PFSK-1 (cell line): ENCODE measurements around the gene STIM1.

Experiments used
- FOXP2 ChIP-seq: optimal IDR thresholded peaks from 2 replicates; pipeline ENCODE3; 2011; ENCODE audit warnings: borderline replicate concordance, control low read depth, inconsistent platforms; ENCODE audit not compliant: insufficient read depth; ENCODE audit errors: extremely low read length, extremely low read depth
- POLR2AphosphoS5 ChIP-seq: IDR thresholded peaks from 2 replicates; pipeline ENCODE4 v1.6.1; 2012; ENCODE audit warnings: low read depth, mild to moderate bottlenecking, control low read depth, low read length, moderate library complexity
- REST ChIP-seq, 2 experiments: IDR thresholded peaks; 2 replicates each; pipeline versions ENCODE4 v1.6.1 to v1.8.0; 2011 to 2012; ENCODE audit warnings: low read depth in 2 of 2, low read length in 2 of 2, control low read depth in 1 of 2, inconsistent platforms in 1 of 2, mild to moderate bottlenecking in 1 of 2, moderate library complexity in 1 of 2; ENCODE audit not compliant: insufficient read depth in 1 of 2
- SIN3A ChIP-seq: IDR thresholded peaks from 2 replicates; pipeline ENCODE4 v1.6.1; 2012; ENCODE audit warnings: mild to moderate bottlenecking, low read length, moderate library complexity, borderline replicate concordance; ENCODE audit not compliant: insufficient read depth
- TAF1 ChIP-seq: IDR thresholded peaks from 2 replicates; pipeline ENCODE4 v1.6.1; 2012; ENCODE audit warnings: low read length, control low read depth, borderline replicate concordance; ENCODE audit not compliant: insufficient read depth

Gene STIM1

DNA sequence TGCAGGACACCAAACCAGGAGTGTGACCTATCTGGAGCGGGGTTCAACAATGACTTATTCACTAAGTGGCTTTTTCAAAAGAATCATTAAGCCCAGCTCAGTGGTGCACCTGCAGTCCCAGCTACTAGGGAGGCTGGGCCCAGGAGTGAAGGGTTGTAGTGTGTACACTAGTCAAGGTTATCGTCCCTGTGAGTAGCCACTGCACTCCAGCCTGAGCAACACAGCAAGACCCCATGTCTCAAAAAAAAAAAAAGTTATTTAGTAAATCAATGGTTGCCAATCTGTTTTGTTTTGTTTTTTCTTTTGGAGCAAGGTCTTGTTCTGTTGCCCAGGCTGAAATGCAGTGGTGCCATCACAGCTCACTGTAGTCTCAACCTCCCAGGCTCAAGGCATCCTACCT lies 22.6 kb upstream of the STIM1 start:
- TF ChIP-seq FOXP2: no peak
- no peak for TF ChIP-seq POLR2AphosphoS5
- TF ChIP-seq REST (IDR thresholded peaks at IDR 0.05; ENCODE audit: insufficient read depth in 1 of 2, low read depth in 2 of 2, low read length in 2 of 2): no peak
- TF ChIP-seq TAF1: no peak
- no peak for TF ChIP-seq SIN3A

DNA sequence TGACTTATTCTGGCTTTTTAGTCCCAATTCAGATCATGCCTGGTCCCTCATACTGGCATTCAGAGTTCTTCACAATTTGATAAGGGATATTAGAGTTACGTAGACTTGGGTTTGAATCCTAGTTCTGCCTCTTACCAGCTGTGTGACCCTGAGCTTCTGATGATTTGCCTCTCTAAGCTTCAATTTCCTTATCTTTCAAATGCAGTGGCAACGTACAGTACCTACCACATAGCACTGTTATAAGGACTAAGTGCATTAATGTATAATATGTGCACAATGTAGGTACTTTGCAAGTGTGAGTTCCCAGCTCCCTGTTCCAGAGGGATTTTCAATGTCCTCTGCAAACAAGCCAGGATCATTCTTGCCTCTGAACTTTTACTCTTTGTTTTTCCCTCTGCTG lies 22.0 kb upstream of the STIM1 start:
- no peak for TF ChIP-seq TAF1
- no peak for TF ChIP-seq POLR2AphosphoS5
- no peak for TF ChIP-seq FOXP2
- no peak for TF ChIP-seq REST (IDR thresholded peaks at IDR 0.05; ENCODE audit: insufficient read depth in 1 of 2, low read depth in 2 of 2, low read length in 2 of 2)
- no peak for TF ChIP-seq SIN3A

GRCh38 chr11:3834349-3834663 lies 21.2 kb upstream of the STIM1 start:
- TF ChIP-seq SIN3A (no peak), TAF1 (no peak), FOXP2 (no peak), POLR2AphosphoS5 (no peak), REST (IDR thresholded peaks at IDR 0.05; ENCODE audit: insufficient read depth in 1 of 2, low read depth in 2 of 2, low read length in 2 of 2) (no peak)

GRCh38 chr11:3834664-3835461 lies 20.6 kb upstream of the STIM1 start:
- TF ChIP-seq TAF1 (no peak), SIN3A (no peak), POLR2AphosphoS5 (no peak), FOXP2 (no peak), REST (IDR thresholded peaks at IDR 0.05; ENCODE audit: insufficient read depth in 1 of 2, low read depth in 2 of 2, low read length in 2 of 2) (no peak)
